HG03066 (cell line): ENCODE results near the gene ADA.

Experiments used
- ATAC-seq: cut with Tn5 transposase; IDR thresholded peaks from one replicate; pipeline ENCODE4 v1.9.1; 2021; ENCODE audit warnings: low read depth; ENCODE audit not compliant: unreplicated experiment

The ADA gene

GRCh38 chr20:44627364-44628010 lies 24.0 kb downstream of the ADA start:
- ATAC-seq: no peak

DNA sequence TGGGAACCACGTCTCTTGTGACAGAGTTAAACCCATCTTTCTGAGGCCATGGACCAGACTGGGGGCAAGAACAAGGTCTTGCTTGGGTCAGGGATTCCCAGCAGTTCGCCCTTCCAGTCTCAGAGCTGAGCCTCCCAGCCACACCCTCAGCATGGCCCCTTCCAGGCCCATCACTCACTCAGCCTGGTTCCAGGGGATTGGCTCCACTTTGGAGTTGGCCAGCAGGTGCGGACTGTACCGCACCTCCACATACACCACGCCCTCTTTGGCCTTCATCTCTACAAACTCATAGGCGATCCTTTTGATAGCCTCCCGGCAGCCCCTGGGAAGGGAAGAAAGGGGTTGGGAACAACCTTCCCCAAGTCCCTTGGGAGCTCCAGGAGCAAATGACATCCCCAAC lies 25.2 kb downstream of the ADA start:
- ATAC-seq: no peak

GRCh38 chr20:44625361-44625760 lies 26.1 kb downstream of the ADA start:
- ATAC-seq: no peak

DNA sequence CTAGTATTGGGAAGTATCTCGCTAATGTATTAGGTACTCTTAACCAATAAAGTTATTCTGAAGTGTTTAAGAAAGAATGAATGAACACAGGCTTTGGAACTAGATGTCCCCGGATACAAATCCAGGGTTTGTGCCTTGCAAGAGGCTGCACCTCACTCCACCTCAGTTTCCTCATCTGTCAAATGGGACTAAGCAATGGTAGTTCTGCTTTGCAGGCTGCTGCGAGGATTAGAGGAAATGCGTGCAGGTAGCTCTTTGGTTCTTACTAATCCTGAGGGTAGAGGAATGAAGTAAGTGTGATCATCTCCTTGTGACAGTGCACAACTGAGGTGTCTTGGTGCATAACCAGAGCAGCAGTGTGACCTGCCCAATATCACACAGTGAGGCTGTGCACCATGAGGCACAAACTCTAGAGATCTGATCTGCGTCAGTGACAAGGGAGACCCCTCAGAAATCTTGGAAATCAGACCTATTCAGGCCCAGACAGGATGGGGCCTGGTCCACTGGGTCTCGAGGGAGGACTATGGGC lies 26.7 kb downstream of the ADA start:
- no peak for ATAC-seq

GRCh38 chr20:44624152-44624551 lies 27.3 kb downstream of the ADA start:
- ATAC-seq: no peak

DNA sequence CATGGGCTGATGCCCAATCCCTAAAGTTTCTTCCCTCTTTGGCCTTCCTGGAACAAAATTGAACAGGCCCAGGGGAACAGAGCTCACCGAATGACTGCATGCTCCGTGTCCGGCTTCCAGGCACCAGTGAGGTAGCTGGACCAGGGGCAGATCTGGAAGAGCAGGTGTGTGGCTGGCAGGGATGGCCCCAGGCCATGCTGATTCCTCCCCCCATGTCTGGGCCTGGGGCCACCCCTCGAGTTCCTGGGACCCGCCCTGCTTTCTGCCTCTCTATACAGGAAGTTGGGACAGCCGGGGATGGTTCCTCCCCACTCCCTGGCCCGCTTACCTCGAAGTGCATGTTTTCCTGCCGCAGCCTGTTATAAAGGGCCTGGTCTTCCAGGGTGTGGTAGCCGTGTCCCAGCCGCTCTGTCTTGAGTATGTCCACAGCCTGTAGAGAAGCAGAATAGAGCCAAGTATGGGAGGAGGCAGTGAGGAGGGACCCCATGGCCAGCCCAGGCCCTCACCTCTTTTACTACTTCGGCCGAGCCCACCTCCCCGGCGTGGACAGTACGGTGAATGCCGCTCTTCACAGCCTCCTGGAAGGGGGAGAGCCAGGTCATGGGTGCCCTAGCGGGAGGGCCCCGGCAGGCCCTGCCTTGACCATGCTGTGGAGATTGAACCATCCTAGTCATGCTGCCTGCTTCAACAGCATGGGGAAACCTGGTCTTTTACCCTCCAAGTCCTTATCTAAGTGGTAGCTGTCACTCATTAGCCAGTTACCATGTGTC lies 28.8 kb downstream of the ADA start:
- ATAC-seq: no peak

GRCh38 chr20:44621939-44622338 lies 29.6 kb downstream of the ADA start:
- no peak for ATAC-seq

DNA sequence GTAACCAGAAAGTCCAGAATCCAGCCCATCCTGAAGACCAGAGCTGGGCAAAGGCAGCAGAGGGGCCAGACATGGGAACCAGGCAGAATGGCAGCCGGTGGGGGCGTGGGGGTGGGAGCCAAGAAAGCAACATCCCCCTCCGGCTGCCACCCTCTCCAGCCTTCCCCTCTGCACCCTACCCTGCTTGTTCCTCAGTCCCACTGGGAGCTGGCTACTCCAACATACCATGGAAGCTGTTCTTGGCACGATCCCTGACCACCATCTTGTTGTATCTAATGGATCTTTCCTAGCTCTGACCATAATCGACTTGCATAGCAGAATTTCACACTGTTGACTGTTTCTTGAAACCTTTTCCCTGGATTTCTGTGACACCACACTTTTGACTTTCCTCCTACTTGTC lies 30.2 kb downstream of the ADA start:
- no peak for ATAC-seq

DNA sequence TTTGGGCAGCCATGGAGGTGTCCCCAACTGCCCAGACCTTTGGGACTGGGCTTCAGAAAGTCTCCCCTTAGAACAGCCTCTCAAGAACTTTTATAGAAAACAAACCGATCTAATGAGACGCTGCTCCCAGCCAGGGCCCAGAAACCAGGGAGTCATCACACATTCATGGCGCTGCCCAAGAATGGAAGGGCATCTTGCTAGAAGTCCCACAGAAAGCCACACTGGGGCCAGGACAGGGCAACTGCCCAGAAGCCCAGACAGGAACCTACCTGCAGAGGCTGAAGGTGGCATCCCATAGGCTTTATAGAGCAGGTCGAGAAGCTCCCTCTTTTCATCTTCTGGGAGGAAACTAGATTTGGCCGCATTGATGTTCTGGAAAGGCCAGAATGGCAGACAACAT lies 31.5 kb downstream of the ADA start:
- ATAC-seq: no peak

DNA sequence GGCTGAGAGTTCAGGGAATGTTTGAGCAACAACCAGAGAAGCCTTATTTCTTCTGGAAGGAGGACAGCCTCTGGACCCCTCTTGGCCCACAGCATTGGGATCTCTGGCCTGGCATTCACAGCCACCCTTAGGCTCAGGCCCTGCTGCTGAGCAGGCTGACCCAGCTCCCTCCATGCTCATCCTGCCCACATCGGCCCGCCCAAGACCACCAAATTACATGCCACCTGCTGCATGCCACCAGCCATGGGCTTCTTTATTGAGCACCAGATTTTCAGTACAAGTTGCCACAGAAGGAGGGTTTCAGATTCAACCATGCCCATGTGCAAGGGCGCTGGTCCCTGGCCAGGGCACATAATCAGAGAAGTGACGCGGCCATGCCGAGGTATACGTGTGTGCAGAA lies 32.2 kb downstream of the ADA start:
- no peak for ATAC-seq

GRCh38 chr20:44618318-44618731 lies 33.2 kb downstream of the ADA start:
- no peak for ATAC-seq

DNA sequence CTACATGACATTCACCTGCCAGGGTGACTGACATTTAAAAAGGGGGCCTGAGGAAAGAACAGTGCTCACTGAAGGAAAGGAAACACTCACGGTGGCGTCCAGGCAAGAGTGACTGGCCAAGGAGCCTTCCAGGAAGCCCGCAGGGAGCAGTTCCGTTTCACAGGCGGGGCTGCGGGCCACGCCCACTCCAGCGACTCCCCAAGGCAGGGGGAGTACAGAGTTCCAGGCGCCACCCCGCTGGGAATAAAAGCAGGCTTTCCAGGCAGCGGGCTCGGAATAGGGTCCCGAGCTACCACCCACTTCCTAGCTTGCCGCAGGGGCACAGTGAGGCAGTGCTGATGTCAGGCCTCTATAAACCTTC lies 34.9 kb downstream of the ADA start:
- ATAC-seq: no peak

- ATAC-seq: no peak
These were observed 35.5 kb downstream of the ADA start for GRCh38 chr20:44615876-44616603.

GRCh38 chr20:44615169-44615791 lies 36.2 kb downstream of the ADA start:
- ATAC-seq: no peak

DNA sequence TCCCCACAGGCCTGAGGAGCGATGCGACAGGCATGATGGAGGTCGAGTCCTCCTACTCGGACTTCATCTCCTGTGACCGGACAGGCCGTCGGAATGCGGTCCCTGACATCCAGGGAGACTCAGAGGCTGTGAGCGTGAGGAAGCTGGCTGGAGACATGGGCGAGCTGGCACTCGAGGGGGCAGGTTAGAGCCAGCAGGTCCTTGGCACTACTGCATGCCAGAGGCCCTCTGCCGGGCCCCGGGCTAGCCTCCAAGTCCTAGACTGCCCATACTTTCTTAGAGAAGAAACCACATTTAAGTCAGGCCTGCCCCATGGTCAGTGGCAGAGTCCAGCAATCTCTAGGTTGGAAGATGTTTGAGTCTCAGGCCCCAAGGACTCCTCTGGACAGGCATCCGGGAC lies 37.0 kb downstream of the ADA start:
- no peak for ATAC-seq

DNA sequence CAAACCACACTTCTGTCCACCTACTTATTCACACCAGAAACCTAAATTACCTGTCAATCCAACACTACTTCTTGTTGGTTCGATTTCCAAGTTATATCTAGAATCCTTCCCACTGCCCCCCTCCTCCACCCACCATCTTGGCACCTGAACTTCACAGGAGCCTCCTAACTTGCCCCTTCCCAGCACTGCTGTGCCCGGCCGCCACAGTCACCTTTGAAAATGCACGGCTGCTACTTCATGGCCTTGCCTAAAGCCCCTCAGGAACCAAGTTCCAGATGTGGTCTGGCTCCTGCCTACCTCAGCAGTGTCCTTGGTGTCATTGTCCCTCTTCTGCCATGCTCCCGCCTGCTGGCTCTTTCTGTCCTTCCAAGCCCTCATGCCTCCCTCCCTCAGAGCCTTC lies 37.9 kb downstream of the ADA start:
- ATAC-seq: no peak

DNA sequence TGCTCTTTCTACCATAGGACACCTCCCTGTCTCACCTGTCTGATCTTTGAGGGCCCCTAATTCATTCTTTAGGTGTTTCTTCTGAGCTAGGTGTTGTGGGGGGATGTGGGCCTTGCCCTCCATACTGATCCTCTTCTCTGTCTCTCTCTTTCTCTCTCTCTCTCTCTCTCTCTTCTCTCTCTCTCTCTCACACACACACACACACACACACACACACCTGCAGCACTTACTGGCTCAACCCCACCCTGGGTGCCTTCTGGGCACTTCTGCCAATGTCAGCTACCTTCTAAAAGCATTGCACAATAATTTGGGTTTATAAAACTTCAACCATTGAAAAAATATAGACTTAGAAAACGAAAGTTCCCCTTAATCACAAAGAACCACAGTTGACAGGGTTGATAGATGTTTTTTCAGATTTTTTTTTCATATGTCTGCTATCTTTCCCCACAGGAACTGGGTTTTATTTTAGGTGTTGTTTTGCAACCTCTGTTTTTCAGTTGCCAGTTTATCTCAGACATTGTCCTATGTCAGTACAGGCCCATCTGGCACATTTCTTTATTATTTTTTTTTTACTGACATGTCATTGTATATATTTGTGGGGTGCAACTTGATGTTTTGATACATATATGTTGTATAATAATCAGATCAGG lies 41.1 kb downstream of the ADA start:
- ATAC-seq: peak; percentile 27

GRCh38 chr20:44609516-44610312 lies 41.8 kb downstream of the ADA start:
- peak; percentile 68 for ATAC-seq

GRCh38 chr20:44609006-44609515 lies 42.4 kb downstream of the ADA start:
- no peak for ATAC-seq
